HL-60 (cell line): ENCODE measurements around the gene FLOT2.

Experiments
- DNase-seq, 2 experiments: peaks; one replicate each; pipeline ENCODE4 v3.0.0-alpha.2; 2010 to 2020; ENCODE audit warnings: low read depth in 1 of 2, low spot score in 1 of 2
- H3K27ac ChIP-seq: fragments of 250-450 bp; sonication (Bioruptor Pico); replicated peaks from 2 replicates; pipeline ENCODE4 v1.5.1; 2020; ENCODE audit warnings: mild to moderate bottlenecking, moderate library complexity
- H3K27me3 ChIP-seq: fragments of 250-450 bp; sonication (Bioruptor Pico); 2 replicates; pipeline ENCODE4 v1.5.1; 2021; ENCODE audit warnings: mild to moderate bottlenecking, moderate library complexity; ENCODE audit not compliant: insufficient read depth, poor library complexity, severe bottlenecking
- H3K4me3 ChIP-seq: replicated peaks from 2 replicates; pipeline ENCODE4 v1.5.1; 2011; ENCODE audit warnings: mild to moderate bottlenecking, control low read depth, low read length; ENCODE audit not compliant: insufficient read depth
- CTCF ChIP-seq: IDR thresholded peaks from one replicate; pipeline ENCODE4 v1.5.1; 2011; ENCODE audit warnings: low read length, control low read depth, inconsistent platforms; ENCODE audit not compliant: insufficient read depth
- GABPA ChIP-seq: IDR thresholded peaks from 2 replicates; pipeline ENCODE4 v1.6.1; 2012; ENCODE audit warnings: low read depth
- POLR2AphosphoS5 ChIP-seq: IDR thresholded peaks from 2 replicates; pipeline ENCODE4 v1.6.1; 2012; ENCODE audit warnings: low read depth
- REST ChIP-seq: IDR thresholded peaks from 2 replicates; pipeline ENCODE4 v1.6.1; 2012; ENCODE audit warnings: low read depth; ENCODE audit not compliant: insufficient replicate concordance
- SPI1 ChIP-seq: IDR thresholded peaks from 2 replicates; pipeline ENCODE4 v1.6.1; 2012; ENCODE audit warnings: low read depth, mild to moderate bottlenecking, borderline replicate concordance

Gene FLOT2

GRCh38 chr17:28925912-28926365 lies 28.4 kb upstream of the FLOT2 start:
- TF ChIP-seq GABPA = peak; percentile 58
- no peak for TF ChIP-seq CTCF
- peak; percentile 71 for TF ChIP-seq POLR2AphosphoS5
- Histone ChIP-seq H3K27ac (peak overlapping the region; percentile 60), H3K27me3 (no peaks in the 10 kb centered on the region), H3K4me3 (no peak overlapping the region)
- peak; percentile 67 to 80 for DNase-seq

GRCh38 chr17:28920201-28920600 lies 22.7 kb upstream of the FLOT2 start:
- Histone ChIP-seq H3K27ac (no peak overlapping the region), H3K27me3 (no peaks in the 10 kb centered on the region), H3K4me3 (no peak overlapping the region)
- no peak for DNase-seq
- no peak for TF ChIP-seq POLR2AphosphoS5
- TF ChIP-seq REST = no peak
- no peak for TF ChIP-seq GABPA
- TF ChIP-seq SPI1 = no peak
- TF ChIP-seq CTCF = no peak

GRCh38 chr17:28918295-28918694 lies 20.8 kb upstream of the FLOT2 start:
- Histone ChIP-seq H3K27me3 (no peaks in the 10 kb centered on the region), H3K4me3 (no peak overlapping the region), H3K27ac (no peak overlapping the region)
- TF ChIP-seq CTCF = no peak
- TF ChIP-seq SPI1 = no peak
- no peak for TF ChIP-seq REST
- no peak for TF ChIP-seq POLR2AphosphoS5
- no peak for TF ChIP-seq GABPA
- no peak for DNase-seq

GRCh38 chr17:28917465-28917864 lies 19.9 kb upstream of the FLOT2 start:
- DNase-seq = no peak
- TF ChIP-seq REST = no peak
- no peak for TF ChIP-seq CTCF
- Histone ChIP-seq H3K4me3 (no peak overlapping the region), H3K27ac (no peak overlapping the region), H3K27me3 (no peaks in the 10 kb centered on the region)
